HG03378 (cell line): ENCODE measurements around the gene S1PR4.
"Not testable (repeated sequence)": the region's sequence is repeated elsewhere in the genome, so short reads cannot be mapped to it uniquely, and the experiment has no call there.

ENCODE experiments used
- ATAC-seq: cut with Tn5 transposase; IDR thresholded peaks from one replicate; pipeline ENCODE4 v1.9.1; 2021; ENCODE audit warnings: mild to moderate bottlenecking, moderate library complexity; ENCODE audit not compliant: unreplicated experiment

The S1PR4 gene

DNA sequence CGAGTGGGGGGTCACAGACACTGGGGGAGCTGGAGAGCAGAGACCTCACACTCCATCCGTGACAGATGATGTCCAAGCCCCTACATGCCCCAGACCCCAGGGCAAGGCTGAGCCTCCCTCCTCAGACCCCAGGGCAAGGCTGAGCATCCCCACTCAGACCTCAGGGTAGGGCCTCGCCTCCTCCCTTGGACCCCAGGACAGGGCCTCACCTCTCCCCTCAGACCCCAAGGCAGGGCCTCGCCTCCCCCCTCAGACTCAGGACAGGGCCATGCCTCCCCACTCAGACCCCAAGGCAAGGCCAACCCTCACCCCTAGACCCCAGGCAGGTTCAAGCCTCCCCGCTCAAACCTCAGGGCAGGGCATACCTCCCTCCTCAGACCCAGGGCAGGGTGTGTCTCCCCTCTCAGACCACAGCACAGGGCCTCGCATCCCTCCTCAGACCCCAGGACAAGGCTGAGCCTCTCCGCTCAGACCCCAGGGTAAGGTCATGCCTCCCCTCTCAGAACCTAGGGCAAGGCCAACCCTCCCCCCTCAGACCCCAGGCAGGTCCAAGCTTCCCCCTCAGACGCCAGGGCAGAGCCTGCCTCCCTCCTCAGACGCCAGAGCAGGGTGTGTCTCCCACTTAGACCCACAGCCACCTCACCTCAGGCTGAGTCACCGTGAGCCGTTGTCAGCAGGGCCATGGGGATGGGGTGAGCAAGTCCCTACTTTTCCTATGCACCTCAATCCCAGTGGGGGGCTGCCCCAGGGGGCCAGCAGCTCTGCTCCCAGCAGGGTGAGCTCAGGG is 1.7 kb upstream of the S1PR4 start:
- no peak for ATAC-seq

DNA sequence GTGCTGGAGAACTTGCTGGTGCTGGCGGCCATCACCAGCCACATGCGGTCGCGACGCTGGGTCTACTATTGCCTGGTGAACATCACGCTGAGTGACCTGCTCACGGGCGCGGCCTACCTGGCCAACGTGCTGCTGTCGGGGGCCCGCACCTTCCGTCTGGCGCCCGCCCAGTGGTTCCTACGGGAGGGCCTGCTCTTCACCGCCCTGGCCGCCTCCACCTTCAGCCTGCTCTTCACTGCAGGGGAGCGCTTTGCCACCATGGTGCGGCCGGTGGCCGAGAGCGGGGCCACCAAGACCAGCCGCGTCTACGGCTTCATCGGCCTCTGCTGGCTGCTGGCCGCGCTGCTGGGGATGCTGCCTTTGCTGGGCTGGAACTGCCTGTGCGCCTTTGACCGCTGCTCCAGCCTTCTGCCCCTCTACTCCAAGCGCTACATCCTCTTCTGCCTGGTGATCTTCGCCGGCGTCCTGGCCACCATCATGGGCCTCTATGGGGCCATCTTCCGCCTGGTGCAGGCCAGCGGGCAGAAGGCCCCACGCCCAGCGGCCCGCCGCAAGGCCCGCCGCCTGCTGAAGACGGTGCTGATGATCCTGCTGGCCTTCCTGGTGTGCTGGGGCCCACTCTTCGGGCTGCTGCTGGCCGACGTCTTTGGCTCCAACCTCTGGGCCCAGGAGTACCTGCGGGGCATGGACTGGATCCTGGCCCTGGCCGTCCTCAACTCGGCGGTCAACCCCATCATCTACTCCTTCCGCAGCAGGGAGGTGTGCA is 587 bp downstream of the S1PR4 start:
- peak; percentile 6 for ATAC-seq

DNA sequence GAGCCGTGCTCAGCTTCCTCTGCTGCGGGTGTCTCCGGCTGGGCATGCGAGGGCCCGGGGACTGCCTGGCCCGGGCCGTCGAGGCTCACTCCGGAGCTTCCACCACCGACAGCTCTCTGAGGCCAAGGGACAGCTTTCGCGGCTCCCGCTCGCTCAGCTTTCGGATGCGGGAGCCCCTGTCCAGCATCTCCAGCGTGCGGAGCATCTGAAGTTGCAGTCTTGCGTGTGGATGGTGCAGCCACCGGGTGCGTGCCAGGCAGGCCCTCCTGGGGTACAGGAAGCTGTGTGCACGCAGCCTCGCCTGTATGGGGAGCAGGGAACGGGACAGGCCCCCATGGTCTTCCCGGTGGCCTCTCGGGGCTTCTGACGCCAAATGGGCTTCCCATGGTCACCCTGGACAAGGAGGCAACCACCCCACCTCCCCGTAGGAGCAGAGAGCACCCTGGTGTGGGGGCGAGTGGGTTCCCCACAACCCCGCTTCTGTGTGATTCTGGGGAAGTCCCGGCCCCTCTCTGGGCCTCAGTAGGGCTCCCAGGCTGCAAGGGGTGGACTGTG is 1.2 kb downstream of the S1PR4 start:
- ATAC-seq, result no peak

DNA sequence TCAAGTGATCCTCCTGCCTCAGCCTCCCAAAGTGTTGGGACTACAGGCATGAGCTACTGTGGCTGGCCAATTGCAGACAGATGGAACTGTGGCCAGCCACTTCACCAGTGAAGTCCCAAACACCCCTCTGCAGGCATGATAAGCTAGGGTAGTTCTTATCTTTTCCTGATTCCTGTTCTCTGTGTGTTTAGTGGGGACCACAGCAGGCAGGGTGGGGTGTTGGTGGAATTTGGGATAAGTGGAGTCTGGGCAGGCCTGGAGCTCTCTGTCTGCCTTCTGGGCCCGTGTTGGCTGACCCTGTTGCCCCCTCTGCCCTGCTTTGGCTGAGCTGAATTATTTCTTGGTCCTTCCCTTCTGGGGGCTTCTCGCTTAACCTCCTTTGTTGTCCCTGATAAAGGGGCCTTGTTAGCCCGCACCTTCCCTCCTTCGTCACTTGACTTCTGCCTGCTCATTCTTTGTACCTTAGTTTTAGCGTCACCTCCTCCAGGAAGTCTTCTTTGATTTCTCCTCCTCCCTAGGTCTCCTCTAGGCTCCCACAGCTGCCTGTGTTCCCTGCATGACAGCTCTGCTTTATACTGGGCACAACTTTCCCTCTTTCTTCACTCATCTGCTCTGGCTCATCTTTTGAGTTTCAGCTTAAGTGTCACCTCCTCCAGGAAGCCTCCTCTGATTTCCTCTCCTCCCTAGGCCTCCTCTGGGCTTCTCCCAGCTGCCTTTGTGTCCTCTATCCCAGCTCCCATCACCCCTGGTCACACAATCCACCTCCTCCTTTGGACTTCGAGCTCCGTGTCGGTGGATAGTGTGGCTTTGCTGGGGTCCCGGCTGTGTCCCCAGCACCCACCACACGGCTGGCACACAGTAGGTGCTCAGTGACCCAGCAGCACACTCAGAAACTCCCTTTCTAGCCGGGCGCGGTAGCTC is 5.4 kb downstream of the S1PR4 start:
- no peak for ATAC-seq

DNA sequence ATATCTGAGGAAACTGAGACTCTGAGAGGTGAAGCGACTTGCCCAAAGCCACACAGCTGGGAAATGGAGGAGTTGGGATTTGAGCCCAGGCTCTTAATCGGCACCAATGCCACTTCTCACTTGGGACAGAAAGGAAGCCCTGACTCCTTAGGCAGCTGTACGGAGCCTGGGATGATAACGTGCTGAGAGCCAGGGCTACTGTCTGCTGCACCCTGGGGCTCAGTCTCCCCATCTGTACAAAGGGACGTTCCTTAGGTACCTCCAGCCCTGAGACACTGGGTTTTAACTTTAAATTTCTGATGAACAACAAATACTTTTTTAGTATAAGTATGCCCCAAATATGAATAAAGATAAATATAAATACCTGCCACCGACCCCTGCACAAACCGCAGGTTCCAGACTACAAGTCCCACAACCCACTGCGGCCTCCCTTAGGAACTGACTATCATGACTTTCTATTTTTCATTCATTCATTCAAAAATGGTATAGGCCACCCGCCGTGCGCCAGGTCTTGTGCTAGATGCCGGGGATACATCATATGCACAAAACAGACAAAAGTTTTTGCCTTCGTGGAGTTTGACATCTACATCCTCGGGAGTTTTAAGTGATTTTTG is 6.4 kb downstream of the S1PR4 start:
- ATAC-seq, result peak; percentile 31

DNA sequence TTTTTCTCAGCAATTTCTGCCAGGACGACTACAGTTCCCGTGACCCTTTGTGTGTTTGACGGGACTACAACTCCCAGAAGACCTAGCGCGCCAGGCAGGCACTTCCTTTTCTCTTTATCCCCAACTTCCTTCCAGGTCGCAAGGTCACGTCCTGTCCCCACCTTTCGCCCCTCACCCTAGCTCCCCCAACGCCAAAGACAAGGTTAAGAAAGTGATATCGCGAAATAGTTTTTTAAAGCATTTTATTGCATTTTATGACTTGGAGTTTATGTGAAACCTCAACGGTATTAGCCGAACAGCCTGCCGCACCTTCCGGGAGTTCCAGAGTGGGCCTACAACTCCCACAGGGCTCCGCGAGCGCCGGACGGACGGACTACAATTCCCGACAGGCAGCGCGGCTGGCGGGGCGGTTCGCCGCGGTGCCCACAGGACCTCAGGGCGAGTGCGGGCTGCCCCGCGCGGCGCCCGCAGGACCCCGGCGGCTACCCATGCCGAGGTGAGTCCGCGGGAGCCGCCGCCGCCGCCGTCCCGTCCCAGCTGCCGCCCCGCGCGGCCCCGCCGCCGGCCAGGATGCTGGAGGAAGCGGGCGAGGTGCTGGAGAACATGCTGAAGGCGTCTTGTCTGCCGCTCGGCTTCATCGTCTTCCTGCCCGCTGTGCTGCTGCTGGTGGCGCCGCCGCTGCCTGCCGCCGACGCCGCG is 7.0 kb downstream of the S1PR4 start, which contains the start of gene NCLN:
Gene NCLN, plus strand, starts transcription at position 470 of the 699 bp plus-strand sequence. Its CDS starts 101 bp downstream, at position 571.
- peak; percentile 51 for ATAC-seq

DNA sequence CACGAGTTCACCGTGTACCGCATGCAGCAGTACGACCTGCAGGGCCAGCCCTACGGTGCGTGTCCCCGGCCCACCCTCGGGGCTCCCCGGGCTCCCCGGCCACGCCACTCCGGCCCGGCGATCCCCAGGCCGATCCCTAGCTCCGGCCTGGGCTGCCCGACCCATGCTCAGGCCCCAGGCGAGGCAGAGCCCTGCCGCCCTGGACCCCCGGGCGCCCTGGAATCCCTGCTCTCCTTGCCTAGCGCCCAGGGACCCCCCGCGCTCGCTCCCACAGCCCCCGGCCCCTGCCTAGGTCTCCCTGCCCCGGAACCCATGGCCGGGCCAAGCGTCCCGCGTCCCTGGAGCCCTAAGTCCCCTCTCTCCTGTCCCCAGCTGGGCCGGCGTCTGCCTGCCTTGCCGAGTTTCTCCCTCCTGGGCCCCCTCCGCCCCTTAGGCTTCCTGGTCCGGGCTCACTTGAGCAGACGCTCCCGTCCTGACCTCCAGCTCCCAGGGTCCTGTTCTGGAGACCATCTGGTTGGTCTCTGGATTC is 7.7 kb downstream of the S1PR4 start:
- ATAC-seq, result no peak

DNA sequence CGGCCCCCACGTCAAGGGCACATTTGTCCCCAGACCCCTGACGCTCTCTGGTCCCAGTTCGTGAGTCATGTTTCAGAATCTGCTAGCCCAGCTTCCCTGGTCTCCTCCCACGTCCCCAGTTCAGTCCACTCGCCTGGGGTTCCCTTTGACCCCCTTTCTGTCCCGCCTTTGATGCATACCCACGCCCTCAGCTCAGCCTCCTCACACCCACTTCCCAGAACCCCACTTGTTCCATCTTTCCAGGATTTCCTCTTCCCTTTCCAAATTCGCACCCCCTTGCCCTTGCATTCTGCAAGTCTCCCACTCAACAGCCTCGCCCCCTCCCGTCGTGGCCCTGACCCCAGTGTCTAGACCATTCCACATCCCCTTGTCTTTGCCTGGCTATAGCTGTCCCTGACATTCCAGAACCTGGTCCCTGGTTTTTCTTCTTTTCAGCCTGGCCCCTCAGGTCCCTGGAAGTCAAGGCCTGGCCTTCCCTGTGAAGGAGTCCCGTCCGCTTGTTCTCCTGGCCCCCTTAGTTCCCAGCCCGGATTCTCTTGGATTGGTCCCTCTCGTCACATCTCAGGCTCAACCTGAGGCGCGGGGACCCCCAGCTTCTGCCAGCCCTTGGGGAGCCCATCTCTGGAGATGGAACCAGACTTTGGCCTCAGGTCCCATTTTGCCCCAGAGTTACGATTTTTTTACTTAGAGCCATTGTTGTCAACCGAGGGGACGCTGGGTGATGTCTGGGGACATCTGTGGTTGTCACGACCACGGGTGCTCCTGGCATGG is 8.5 kb downstream of the S1PR4 start:
- ATAC-seq, result no peak

DNA sequence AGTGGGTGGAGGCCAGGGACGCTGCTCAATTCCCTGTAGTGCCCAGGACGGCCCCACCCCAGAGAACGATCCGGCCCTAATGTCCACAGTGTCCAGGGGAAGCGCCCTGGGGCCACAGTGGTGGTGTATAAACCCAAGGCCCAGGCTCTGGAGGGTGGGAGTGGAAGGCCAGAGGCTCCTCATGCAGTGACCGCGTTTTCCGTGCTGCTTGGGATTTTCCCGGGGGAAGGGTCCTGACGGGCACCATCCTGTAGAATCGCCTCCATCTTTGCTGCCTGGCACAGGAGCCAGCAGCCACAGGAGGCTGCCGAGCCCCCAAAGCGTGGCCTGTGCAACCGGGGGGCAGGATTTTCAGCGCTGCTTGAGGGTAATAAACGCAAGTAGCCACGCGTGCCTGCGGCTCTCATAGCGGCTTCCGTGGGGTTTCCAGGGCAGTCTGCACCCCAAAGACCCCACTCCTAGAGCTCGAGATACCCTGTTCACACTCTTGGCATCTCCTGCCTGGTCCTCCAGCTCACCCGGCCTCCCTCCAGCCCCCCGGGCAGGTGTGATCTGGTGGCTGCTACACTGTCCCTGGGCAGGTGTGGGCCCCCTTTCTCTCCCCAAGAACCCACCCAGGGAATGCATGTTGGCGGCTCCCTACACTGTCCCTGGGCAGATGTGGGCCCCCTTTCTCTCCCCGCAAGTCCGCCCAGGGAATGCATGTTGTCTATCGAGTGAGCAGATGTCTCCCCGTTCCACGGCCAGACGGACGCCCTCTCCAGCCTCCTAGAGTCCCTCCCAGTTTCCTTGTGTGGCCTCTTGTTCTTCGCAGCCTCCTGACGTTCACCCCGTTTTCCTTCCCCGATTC is 9.3 kb downstream of the S1PR4 start:
- ATAC-seq, result no peak

DNA sequence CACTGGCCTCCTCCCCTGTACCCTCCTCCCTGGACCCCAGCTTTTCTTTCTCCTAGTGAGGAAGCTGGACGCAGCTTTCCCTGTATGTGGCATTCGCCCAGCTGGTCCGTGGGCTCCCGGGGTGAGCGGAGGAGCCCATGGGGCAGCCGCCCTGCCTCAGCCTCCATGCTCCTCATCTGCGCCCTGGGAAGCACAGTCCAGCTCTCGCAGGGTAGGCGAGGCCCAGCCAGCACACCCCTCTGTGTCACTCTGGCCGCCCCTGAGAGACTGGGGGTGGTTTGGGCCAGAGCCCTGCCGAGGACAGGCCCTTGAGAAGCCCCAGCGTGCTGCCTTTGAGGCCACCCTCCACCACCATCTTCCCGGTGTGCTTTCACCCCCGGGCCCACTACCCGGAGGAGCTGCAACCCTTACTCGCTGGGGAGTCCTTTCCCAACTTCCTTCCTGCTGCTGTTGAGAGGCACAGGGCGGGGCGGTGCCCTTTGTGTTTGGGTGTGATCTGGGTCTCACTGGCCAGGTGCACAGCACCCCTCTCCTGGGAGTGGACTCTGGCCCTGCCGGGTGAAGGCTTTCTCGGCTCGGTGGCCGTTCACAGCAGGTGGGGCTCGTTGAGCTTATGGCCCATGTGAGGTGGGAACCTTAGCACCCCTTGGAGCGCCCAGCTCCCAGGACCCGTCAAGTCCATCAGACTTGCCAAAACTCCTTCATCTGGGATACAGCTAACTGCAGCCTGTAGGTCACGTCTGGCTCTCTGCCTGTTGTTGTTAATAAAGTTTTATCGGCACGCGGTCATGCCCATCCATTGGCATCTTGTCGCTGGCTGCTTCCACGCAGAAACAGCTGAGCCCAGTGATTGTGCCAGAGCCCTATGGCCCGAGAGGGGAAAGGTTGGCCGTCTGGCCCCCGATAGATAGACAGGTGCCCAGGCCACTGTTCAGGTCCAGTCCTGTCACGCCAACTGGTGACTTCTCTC is 10.3 kb downstream of the S1PR4 start:
- ATAC-seq, result no peak

DNA sequence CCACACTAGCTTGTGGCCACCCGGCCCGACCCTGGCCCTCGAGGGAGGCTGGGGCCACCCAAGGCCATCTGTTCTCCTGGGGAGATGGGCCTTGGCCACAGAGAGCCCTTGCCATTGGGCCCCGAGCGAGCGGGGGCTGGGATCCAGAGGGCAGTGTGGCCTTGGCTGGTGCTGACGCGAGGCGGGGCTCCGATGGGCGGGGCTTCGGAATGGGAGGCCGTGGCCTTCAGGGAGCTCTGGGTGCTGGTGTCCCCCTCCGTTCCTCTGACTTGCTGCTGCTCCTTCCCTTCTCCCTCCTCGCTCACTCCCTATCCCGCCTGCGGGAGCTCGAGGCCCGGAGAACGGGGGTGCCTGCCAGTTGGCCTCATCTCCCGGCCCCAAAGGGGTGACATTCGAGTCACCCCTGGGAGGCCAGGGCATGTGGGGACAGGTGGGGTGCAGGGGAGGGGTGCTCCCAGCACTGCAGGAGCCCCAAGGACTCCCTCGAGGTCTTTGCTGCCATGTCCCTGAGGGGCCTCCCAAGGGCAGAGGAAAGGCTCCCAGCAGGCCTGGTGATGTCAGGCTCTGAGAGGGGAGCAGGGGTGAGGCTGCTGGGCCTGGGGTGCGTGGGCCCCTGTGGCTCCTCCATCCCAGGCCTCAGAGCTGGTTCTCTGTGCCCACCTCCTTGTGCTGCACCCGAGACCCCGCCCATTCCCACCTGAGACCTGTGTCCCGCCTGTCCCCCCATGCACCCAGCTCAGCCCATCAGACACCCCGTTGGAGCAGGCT is 11.3 kb downstream of the S1PR4 start:
- no peak for ATAC-seq

DNA sequence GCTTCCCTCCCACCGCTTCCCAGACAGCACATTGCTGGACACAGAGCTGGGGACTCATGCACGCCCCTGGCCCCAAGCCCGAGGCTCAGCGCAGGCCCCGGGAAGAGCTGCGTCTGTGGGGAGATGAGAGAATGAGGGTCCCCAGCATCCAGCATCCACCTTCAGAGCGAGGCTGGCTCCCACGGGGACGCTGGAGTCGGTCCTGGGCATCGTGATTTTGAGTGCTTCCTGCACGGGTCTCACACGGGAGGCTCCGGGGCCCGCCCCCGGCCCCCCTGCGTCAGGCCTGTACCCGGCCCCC is 11.9 kb downstream of the S1PR4 start:
- no peak for ATAC-seq

DNA sequence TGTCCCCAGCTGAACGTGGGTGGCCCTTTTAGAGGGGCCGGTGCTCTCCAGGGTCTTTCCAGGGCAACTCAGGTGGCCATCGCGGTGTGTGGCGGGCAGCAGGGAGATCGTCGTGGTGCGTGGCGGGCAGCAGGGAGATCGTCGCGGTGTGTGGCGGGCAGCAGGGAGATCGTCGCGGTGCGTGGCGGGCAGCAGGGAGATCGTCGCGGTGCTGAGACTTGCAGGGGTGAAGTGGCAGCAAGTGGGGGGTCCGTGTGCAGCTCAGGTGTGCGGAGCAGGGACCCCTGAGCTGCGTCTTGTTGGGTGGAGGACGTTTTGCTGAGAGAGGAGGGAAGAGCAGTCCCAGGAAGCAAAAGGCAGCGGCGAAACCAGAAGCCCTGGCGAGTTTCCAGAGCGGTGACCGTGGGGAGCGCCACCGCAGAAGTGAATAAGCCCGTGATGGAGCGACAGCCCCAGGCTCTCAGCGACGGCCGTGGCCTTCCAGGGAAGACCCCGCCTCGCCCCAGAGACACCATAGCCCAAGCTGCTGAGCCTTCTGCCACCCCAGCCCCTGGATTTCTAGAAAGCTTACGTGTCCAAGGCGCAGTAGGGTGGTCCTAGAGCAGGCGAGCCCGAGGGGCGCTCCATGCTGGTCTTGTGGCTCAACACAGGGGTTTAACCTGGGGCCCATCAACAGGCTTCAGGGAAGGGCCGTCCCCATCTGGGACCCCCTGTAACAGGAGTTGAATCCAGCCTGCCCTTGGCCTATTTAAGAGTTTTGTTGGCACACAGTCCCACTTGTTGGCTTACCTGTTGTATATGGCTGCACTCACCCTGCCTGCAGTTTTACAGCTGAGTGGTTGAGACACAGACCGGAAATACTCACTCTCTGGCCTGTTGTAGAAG is 12.6 kb downstream of the S1PR4 start:
- no peak for ATAC-seq

DNA sequence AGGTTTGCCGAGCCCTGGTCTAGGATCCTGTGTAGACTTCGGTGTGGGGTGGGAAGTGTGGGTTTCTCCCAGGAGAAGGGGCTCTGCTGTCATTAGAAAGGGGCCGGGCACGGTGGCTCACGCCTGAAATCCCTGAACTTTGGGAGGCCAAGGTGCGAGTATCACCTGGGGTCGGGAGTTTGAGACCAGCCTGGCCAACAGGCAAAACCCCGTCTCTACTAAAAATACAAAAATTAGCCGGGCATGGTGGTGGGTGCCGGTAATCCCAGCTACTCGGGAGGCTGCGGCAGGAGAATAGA is 13.2 kb downstream of the S1PR4 start:
- not testable (repeated sequence) for ATAC-seq

DNA sequence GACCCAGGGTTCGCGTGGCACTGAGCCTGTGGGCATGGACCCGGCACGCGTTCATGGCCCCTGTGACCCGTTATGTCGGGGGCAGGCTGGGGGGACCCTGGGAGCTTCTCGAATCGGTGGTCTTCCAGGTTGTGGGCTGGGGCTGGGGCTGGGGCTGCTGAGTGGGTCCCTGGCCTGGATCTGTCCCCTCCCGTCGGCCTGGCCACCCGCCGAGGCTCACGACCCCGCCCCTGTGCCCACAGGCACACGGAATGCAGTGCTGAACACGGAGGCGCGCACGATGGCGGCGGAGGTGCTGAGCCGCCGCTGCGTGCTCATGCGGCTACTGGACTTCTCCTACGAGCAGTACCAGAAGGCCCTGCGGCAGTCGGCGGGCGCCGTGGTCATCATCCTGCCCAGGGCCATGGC is 13.7 kb downstream of the S1PR4 start:
- no peak for ATAC-seq
